ENCODE data around the gene RAPGEF2. TPM values are rescaled to one million over a fixed set of nuclear protein-coding genes. Genes with fewer than 3 reads are reported as not detected.

RAPGEF2 gene
- total and polyA plus RNA-seq, 2 experiments from 2014 or later: 10.2 to 63.1 TPM

GRCh38 chr4:159252491-159252890 lies 149.6 kb downstream of the RAPGEF2 start (continued):
- TF ChIP-seq, protein P1, sequence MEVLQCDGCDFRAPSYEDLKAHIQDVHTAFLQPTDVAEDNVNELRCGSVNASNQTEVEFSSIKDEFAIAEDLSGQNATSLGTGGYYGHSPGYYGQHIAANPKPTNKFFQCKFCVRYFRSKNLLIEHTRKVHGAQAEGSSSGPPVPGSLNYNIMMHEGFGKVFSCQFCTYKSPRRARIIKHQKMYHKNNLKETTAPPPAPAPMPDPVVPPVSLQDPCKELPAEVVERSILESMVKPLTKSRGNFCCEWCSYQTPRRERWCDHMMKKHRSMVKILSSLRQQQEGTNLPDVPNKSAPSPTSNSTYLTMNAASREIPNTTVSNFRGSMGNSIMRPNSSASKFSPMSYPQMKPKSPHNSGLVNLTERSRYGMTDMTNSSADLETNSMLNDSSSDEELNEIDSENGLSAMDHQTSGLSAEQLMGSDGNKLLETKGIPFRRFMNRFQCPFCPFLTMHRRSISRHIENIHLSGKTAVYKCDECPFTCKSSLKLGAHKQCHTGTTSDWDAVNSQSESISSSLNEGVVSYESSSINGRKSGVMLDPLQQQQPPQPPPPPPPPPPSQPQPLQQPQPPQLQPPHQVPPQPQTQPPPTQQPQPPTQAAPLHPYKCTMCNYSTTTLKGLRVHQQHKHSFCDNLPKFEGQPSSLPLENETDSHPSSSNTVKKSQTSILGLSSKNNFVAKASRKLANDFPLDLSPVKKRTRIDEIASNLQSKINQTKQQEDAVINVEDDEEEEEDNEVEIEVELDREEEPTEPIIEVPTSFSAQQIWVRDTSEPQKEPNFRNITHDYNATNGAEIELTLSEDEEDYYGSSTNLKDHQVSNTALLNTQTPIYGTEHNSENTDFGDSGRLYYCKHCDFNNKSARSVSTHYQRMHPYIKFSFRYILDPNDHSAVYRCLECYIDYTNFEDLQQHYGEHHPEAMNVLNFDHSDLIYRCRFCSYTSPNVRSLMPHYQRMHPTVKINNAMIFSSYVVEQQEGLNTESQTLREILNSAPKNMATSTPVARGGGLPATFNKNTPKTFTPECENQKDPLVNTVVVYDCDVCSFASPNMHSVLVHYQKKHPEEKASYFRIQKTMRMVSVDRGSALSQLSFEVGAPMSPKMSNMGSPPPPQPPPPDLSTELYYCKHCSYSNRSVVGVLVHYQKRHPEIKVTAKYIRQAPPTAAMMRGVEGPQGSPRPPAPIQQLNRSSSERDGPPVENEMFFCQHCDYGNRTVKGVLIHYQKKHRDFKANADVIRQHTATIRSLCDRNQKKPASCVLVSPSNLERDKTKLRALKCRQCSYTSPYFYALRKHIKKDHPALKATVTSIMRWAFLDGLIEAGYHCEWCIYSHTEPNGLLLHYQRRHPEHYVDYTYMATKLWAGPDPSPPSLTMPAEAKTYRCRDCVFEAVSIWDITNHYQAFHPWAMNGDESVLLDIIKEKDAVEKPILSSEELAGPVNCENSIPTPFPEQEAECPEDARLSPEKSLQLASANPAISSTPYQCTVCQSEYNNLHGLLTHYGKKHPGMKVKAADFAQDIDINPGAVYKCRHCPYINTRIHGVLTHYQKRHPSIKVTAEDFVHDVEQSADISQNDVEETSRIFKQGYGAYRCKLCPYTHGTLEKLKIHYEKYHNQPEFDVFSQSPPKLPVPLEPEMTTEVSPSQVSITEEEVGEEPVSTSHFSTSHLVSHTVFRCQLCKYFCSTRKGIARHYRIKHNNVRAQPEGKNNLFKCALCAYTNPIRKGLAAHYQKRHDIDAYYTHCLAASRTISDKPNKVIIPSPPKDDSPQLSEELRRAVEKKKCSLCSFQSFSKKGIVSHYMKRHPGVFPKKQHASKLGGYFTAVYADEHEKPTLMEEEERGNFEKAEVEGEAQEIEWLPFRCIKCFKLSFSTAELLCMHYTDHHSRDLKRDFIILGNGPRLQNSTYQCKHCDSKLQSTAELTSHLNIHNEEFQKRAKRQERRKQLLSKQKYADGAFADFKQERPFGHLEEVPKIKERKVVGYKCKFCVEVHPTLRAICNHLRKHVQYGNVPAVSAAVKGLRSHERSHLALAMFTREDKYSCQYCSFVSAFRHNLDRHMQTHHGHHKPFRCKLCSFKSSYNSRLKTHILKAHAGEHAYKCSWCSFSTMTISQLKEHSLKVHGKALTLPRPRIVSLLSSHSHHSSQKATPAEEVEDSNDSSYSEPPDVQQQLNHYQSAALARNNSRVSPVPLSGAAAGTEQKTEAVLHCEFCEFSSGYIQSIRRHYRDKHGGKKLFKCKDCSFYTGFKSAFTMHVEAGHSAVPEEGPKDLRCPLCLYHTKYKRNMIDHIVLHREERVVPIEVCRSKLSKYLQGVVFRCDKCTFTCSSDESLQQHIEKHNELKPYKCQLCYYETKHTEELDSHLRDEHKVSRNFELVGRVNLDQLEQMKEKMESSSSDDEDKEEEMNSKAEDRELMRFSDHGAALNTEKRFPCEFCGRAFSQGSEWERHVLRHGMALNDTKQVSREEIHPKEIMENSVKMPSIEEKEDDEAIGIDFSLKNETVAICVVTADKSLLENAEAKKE (CRISPR knock-in tag; IDR thresholded peaks at IDR 0.05): no peak
- TF ChIP-seq ZNF114 (CRISPR knock-in tag; IDR thresholded peaks at IDR 0.05) (no peak), JUNB (IDR thresholded peaks at IDR 0.05; ENCODE audit: unreplicated experiment) (no peak)
- TF ChIP-seq, protein P2, sequence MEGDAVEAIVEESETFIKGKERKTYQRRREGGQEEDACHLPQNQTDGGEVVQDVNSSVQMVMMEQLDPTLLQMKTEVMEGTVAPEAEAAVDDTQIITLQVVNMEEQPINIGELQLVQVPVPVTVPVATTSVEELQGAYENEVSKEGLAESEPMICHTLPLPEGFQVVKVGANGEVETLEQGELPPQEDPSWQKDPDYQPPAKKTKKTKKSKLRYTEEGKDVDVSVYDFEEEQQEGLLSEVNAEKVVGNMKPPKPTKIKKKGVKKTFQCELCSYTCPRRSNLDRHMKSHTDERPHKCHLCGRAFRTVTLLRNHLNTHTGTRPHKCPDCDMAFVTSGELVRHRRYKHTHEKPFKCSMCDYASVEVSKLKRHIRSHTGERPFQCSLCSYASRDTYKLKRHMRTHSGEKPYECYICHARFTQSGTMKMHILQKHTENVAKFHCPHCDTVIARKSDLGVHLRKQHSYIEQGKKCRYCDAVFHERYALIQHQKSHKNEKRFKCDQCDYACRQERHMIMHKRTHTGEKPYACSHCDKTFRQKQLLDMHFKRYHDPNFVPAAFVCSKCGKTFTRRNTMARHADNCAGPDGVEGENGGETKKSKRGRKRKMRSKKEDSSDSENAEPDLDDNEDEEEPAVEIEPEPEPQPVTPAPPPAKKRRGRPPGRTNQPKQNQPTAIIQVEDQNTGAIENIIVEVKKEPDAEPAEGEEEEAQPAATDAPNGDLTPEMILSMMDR (conservative IDR thresholded peaks at IDR 0.05; ENCODE audit: low read depth in 2 of 2): no peak

- ATAC-seq: no peak
- no peaks in the 10 kb centered on the region for H3F3A ChIP-seq (replicated peaks; ENCODE audit: low read depth)
- no peaks in the 10 kb centered on the region for H3K27me3 Mint-ChIP-seq (ENCODE audit: insufficient read depth, low read depth, poor library complexity)
- H2AFZ ChIP-seq: no peak overlapping the region
- H3K4me3 Mint-ChIP-seq: no peak overlapping the region
- peaks cover 37% of the 10 kb centered on the region for H3K36me3 Mint-ChIP-seq (ENCODE audit: low read depth)
- no peak overlapping the region for H3K27ac Mint-ChIP-seq
- 0 out of 2 replicates have a peak, but pooled peaks cover 3% of the 10 kb centered on the region for H3K4me1 ChIP-seq (ENCODE audit: insufficient read depth)
- H3K4me2 ChIP-seq: no peak overlapping the region
- H3K9me3 Mint-ChIP-seq: peaks cover 24% of the 10 kb centered on the region; the same call in 2 of the 3 replicates
- no peak overlapping the region for H3K4me3 ChIP-seq
- H4K20me1 ChIP-seq (replicated peaks; ENCODE audit: insufficient read depth): no peaks in the 10 kb centered on the region
- no peak for TF ChIP-seq NANOG (IDR thresholded peaks at IDR 0.05; ENCODE audit: borderline replicate concordance)
- no peak for TF ChIP-seq EZH2phosphoT487 (IDR thresholded peaks at IDR 0.05; ENCODE audit: unreplicated experiment)
- no peak for TF ChIP-seq ZNF114 (CRISPR knock-in tag; IDR thresholded peaks at IDR 0.05)
- no peak for TF ChIP-seq ETS1 (IDR thresholded peaks at IDR 0.05)
- no peak for TF ChIP-seq JUNB (IDR thresholded peaks at IDR 0.05; ENCODE audit: unreplicated experiment)
- no peak for TF ChIP-seq CREB1 (CRISPR knock-in tag; IDR thresholded peaks at IDR 0.05; ENCODE audit: low read depth)
- TF ChIP-seq, protein P2 (conservative IDR thresholded peaks at IDR 0.05; ENCODE audit: low read depth in 2 of 2): peak; percentile 40 to 42
- H3K4me1 Mint-ChIP-seq: peaks cover 5% of the 10 kb centered on the region; the same call in 1 of the 3 replicates
- H3K79me2 ChIP-seq (replicated peaks; ENCODE audit: insufficient read depth): 0 out of 2 replicates have a peak, but pooled peaks cover 9% of the 10 kb centered on the region
- no peaks in the 10 kb centered on the region for H3K27me3 ChIP-seq (ENCODE audit: insufficient read depth)
- H3K9me2 ChIP-seq (ENCODE audit: insufficient read depth): no peaks in the 10 kb centered on the region
- peak; percentile 24 for DNase-seq (ENCODE audit: low spot score)
- H3K36me3 ChIP-seq (ENCODE audit: insufficient read depth): no peaks in the 10 kb centered on the region
- no peak overlapping the region for H3K27ac ChIP-seq (ENCODE audit: low read depth)
Observed at GRCh38 chr4:159256037-159256436, 153.2 kb downstream of the RAPGEF2 start.
